AG04450 (cell line): ENCODE results near the gene EYA4. TPM values are rescaled to one million over a fixed set of nuclear protein-coding genes. Genes with fewer than 3 reads are reported as not detected.

Experiments used
- CTCF ChIA-PET: fragments of 300-600, 350-600 bp; formaldehyde crosslinking; extraction: SDS; loops from one replicate; lab custom pipeline; 2022; ENCODE audit warnings: antibody characterized with exemption, inconsistent platforms; lab: Charles Lee
- POLR2A ChIA-PET: fragments of 350-600 bp; formaldehyde crosslinking; extraction: SDS; loops from one replicate; lab custom pipeline; 2021; ENCODE audit warnings: antibody characterized with exemption, inconsistent platforms; lab: Yijun Ruan, JAX
- DNase-seq: peaks from one replicate; pipeline ENCODE4 v3.0.0-alpha.2; 2011; ENCODE audit warnings: low read depth, low spot score
- H3K27ac ChIP-seq: one replicate; pipeline ENCODE4 v1.5.1; 2012; ENCODE audit warnings: low read depth, low read length, control low read depth
- H3K27me3 ChIP-seq: one replicate; pipeline ENCODE4 v1.6.0; 2012; ENCODE audit warnings: low read length; ENCODE audit not compliant: control insufficient read depth, insufficient read depth
- H3K4me3 ChIP-seq: 2 replicates; pipeline ENCODE4 v1.5.1; 2011; ENCODE audit warnings: mild to moderate bottlenecking, low read depth, low read length, control low read depth
- H3K9me3 ChIP-seq: 2 replicates; pipeline ENCODE4 v1.5.1; 2012; ENCODE audit warnings: low read length; ENCODE audit not compliant: control insufficient read depth, insufficient read depth
- polyA plus RNA-seq: library from polyadenylated mRNA; depleted of rRNA; stranded (reverse); fragments of >200 nt; gene quantifications from 2 replicates; pipeline ENCODE4 v1.2.3, GENCODE V29; 2011
- TF ChIP-seq, protein P1 (sequence below): IDR thresholded peaks from 2 replicates; pipeline ENCODE4 v1.5.1; 2011; ENCODE audit warnings: low read depth, low read length, control low read depth, inconsistent platforms

Gene EYA4
- polyA plus RNA-seq, 1 experiment: 37.8 TPM

DNA sequence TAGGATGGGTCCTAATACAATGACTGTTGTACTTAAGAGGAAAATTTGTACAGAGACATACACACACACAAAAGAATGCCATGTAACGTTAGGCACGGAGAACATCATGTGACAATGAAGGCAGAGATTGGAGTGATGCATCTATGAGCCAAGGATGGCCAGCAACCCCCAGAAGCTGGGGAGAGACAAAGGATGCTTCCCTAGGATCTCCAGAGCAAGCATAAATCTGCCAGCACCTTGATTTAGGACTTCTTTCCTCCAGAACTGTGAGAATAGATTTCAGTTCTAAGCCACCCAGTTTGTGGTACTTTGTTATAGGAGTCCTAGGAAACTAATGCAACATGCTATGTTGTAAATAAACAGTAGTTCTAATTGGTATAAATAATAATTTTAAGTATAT lies 25.0 kb downstream of the EYA4 start:
- no peaks in the 10 kb centered on the region for H3K9me3 ChIP-seq
- CTCF ChIA-PET: no interaction called here
- no peaks in the 10 kb centered on the region for H3K27me3 ChIP-seq
- POLR2A ChIA-PET: no interaction called here
- TF ChIP-seq, protein P1, sequence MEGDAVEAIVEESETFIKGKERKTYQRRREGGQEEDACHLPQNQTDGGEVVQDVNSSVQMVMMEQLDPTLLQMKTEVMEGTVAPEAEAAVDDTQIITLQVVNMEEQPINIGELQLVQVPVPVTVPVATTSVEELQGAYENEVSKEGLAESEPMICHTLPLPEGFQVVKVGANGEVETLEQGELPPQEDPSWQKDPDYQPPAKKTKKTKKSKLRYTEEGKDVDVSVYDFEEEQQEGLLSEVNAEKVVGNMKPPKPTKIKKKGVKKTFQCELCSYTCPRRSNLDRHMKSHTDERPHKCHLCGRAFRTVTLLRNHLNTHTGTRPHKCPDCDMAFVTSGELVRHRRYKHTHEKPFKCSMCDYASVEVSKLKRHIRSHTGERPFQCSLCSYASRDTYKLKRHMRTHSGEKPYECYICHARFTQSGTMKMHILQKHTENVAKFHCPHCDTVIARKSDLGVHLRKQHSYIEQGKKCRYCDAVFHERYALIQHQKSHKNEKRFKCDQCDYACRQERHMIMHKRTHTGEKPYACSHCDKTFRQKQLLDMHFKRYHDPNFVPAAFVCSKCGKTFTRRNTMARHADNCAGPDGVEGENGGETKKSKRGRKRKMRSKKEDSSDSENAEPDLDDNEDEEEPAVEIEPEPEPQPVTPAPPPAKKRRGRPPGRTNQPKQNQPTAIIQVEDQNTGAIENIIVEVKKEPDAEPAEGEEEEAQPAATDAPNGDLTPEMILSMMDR: no peak
- H3K4me3 ChIP-seq: no peak overlapping the region
- DNase-seq: no peak
- H3K27ac ChIP-seq: no peak overlapping the region

DNA sequence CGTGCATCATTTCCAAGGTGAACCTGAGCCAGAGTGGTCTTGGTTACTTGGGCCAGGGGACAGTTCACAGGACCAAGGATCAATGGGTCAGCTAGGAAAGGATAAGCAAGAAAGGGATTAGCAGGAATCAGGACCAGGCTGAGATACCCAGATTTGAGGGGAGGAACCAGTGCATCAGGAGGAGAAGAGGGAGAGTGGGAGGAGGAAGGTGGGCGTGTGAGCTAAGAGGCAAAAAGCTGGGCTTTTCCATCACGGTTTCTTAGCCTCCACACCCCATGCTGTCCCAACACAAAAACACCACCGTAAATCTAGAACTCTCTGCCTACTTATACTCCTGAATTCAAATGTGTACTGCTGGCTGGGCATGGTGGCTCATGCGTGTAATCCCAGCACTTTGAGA lies 27.5 kb downstream of the EYA4 start:
- TF ChIP-seq, protein P1: no peak
- Histone ChIP-seq H3K9me3 (no peaks in the 10 kb centered on the region), H3K4me3 (no peak overlapping the region), H3K27me3 (no peaks in the 10 kb centered on the region), H3K27ac (no peak overlapping the region)
- DNase-seq: no peak
- ChIA-PET POLR2A (no interaction called here), CTCF (no interaction called here)

DNA sequence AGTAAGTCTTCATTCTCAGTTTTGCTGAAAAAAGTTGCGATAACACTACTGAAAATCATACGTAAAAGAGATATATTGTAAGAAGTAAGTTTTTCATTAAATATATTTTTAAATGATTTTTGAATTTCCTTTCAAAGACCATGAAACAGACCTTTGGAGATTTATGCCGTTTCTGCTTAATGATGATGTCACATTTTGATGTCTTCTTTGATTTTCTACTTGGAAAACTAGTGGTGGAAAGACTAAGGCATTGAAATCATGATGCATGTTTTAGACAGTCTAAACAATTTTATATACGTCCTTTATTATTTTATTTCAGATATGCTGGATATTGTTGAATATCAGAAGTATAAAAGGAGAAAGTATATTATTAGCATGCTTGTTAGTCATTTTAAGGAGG lies 33.7 kb downstream of the EYA4 start:
- CTCF ChIA-PET: no interaction called here
- Histone ChIP-seq H3K4me3 (no peak overlapping the region), H3K27me3 (no peaks in the 10 kb centered on the region), H3K9me3 (no peaks in the 10 kb centered on the region), H3K27ac (no peak overlapping the region)
- TF ChIP-seq, protein P1: no peak
- POLR2A ChIA-PET: no interaction called here
- no peak for DNase-seq

DNA sequence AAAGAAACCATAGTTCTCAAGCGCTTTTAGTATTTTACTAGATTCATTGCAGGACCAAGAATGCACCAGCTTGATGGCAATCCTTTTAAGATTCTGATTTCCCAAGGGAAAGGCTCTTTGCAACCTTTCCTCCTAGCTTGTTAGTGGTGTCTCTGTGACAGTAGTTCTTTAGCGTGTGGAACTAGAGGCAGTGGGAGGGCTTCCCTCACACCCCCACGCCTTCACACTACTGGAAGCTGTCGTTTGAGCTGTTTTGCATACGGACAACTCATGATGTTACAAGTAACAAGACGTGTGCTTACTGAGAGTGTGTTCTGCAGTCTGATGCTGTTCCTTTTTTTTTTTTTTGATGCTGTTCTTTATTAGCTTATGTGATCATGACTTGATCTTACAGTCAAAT lies 34.1 kb downstream of the EYA4 start:
- no peak overlapping the region for H3K4me3 ChIP-seq
- no peaks in the 10 kb centered on the region for H3K27me3 ChIP-seq
- TF ChIP-seq, protein P1: no peak
- no peak for DNase-seq
- CTCF ChIA-PET: no interaction called here
- POLR2A ChIA-PET: no interaction called here
- no peak overlapping the region for H3K27ac ChIP-seq
- H3K9me3 ChIP-seq: no peaks in the 10 kb centered on the region

DNA sequence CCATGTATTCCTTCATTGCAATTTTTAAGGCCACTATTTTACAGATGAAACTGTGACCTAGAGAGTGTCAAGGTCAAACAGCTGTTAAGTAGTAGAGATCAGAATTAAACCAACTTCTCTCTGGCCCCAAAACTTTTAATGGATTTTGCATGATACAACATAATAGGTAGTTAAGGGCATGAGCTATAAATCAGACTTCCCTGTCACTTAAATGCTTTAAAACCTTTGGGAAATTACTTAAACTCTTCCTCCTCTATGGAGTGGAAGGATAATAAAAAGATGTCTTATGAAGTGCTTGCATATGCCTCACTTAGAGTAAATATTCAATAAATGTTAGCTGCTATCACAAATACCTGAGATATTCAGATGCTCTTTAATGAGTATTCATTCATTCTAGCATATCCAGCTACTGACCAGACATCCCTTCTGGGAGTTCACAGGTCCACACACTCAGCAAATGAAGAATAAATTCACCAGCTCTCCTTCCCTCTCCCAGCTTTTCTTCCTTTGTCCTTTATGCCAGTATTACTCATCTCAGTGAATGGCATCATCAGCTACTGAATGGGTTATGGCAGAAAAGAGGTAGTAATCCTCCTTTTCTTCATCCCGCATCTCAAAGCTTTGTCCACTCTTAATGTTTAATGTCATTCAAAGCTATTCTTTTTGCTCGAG lies 36.2 kb downstream of the EYA4 start:
- H3K9me3 ChIP-seq: no peaks in the 10 kb centered on the region
- H3K4me3 ChIP-seq: no peak overlapping the region
- H3K27me3 ChIP-seq: no peaks in the 10 kb centered on the region
- CTCF ChIA-PET: no interaction called here
- DNase-seq: no peak
- H3K27ac ChIP-seq: no peak overlapping the region
- TF ChIP-seq, protein P1: no peak
- POLR2A ChIA-PET: no interaction called here
